SK-N-SH treated with all-trans-retinoic acid at 6 μM for 48 hours (cell line): ENCODE measurements around the gene BRPF1.

Experiments used
- ATAC-seq: fragments of 200-7000 bp; cut with Tn5 transposase; 3 replicates; pipeline ENCODE4 v1.9.1; 2020; ENCODE audit warnings: mild to moderate bottlenecking, moderate library complexity
- ARNTL ChIP-seq: fragments of 450-650 bp; formaldehyde crosslinking; IDR thresholded peaks from 2 replicates; pipeline ENCODE4 v1.5.0; 2020; ENCODE audit warnings: low read depth, mild to moderate bottlenecking, moderate library complexity, borderline replicate concordance
- BACH2 ChIP-seq: fragments of 250-450 bp; sonication (Bioruptor Pico); IDR thresholded peaks from 2 replicates; pipeline ENCODE4 v1.9.0; 2021; ENCODE audit warnings: mild to moderate bottlenecking, borderline replicate concordance
- CSDC2 ChIP-seq: fragments of 250-450 bp; sonication (Bioruptor Pico); IDR thresholded peaks from 2 replicates; pipeline ENCODE4 v1.5.0; 2020; ENCODE audit warnings: mild to moderate bottlenecking, moderate library complexity
- ESRRG ChIP-seq: fragments of 250-450 bp; sonication (Bioruptor Pico); IDR thresholded peaks from 2 replicates; pipeline ENCODE4 v1.6.1; 2021; ENCODE audit warnings: mild to moderate bottlenecking
- GLIS3 ChIP-seq: fragments of 250-450 bp; sonication (Bioruptor Pico); IDR thresholded peaks from 2 replicates; pipeline ENCODE4 v1.5.0; 2020; ENCODE audit warnings: mild to moderate bottlenecking, moderate library complexity
- ISL1 ChIP-seq: fragments of 250-450 bp; sonication (Bioruptor Pico); IDR thresholded peaks from 2 replicates; pipeline ENCODE4 v2.1.2; 2022; ENCODE audit warnings: mild to moderate bottlenecking, moderate library complexity
- OSR1 ChIP-seq: fragments of 250-450 bp; sonication (Bioruptor Pico); IDR thresholded peaks from 2 replicates; pipeline ENCODE4 v1.8.0; 2022; ENCODE audit warnings: moderate library complexity, mild to moderate bottlenecking, inconsistent platforms
- RARB ChIP-seq: fragments of 250-450 bp; sonication (Bioruptor Pico); IDR thresholded peaks from 2 replicates; pipeline ENCODE4 v1.8.0; 2021; ENCODE audit warnings: mild to moderate bottlenecking, moderate library complexity
- SNAI2 ChIP-seq: fragments of 250-450 bp; sonication (Bioruptor Pico); IDR thresholded peaks from 2 replicates; pipeline ENCODE4 v1.5.0; 2020; ENCODE audit warnings: mild to moderate bottlenecking, moderate library complexity
- TCF4 ChIP-seq: fragments of 250-450 bp; sonication (Bioruptor Pico); IDR thresholded peaks from 2 replicates; pipeline ENCODE4 v1.8.0; 2021; ENCODE audit warnings: mild to moderate bottlenecking, moderate library complexity, borderline replicate concordance
- TOX ChIP-seq: fragments of 250-450 bp; sonication (Bioruptor Pico); IDR thresholded peaks from 2 replicates; pipeline ENCODE4 v1.8.0; 2021; ENCODE audit warnings: mild to moderate bottlenecking, moderate library complexity, borderline replicate concordance
- ZC3H10 ChIP-seq: fragments of 250-450 bp; sonication (Bioruptor Pico); IDR thresholded peaks from 2 replicates; pipeline ENCODE4 v1.5.1; 2021; ENCODE audit warnings: mild to moderate bottlenecking, moderate library complexity
- ZFP3 ChIP-seq: fragments of 250-450 bp; sonication (Bioruptor Pico); IDR thresholded peaks from 2 replicates; pipeline ENCODE4 v1.5.0; 2020; ENCODE audit warnings: mild to moderate bottlenecking, moderate library complexity
- ZFP30 ChIP-seq: fragments of 450-650 bp; formaldehyde crosslinking; IDR thresholded peaks from 2 replicates; pipeline ENCODE4 v1.5.0; 2022; ENCODE audit warnings: mild to moderate bottlenecking, moderate library complexity
- ZNF70 ChIP-seq: fragments of 450-650 bp; formaldehyde crosslinking; IDR thresholded peaks from 2 replicates; pipeline ENCODE4 v1.5.0; 2020; ENCODE audit warnings: mild to moderate bottlenecking, moderate library complexity
- ZNF8 ChIP-seq: fragments of 450-650 bp; formaldehyde crosslinking; IDR thresholded peaks from 2 replicates; pipeline ENCODE4 v1.5.0; 2020; ENCODE audit warnings: mild to moderate bottlenecking, moderate library complexity
- TF ChIP-seq, protein P1 (sequence below): fragments of 250-450 bp; sonication (Bioruptor Pico); IDR thresholded peaks from 2 replicates; pipeline ENCODE4 v1.5.1; 2020; ENCODE audit warnings: low read depth, mild to moderate bottlenecking, moderate library complexity
- TF ChIP-seq, protein P2 (sequence below): fragments of 250-450 bp; sonication (Bioruptor Pico); IDR thresholded peaks from 2 replicates; pipeline ENCODE4 v1.8.0; 2021; ENCODE audit warnings: low read depth, mild to moderate bottlenecking, moderate library complexity, borderline replicate concordance
- TF ChIP-seq, protein P3 (sequence below): fragments of 250-450 bp; sonication (Bioruptor Pico); IDR thresholded peaks from 2 replicates; pipeline ENCODE4 v1.5.1; 2021; ENCODE audit warnings: mild to moderate bottlenecking, moderate library complexity
- TF ChIP-seq, protein P4 (sequence below): fragments of 250-450 bp; sonication (Bioruptor Pico); IDR thresholded peaks from 2 replicates; pipeline ENCODE4 v1.8.0; 2020; ENCODE audit warnings: mild to moderate bottlenecking, moderate library complexity, borderline replicate concordance
- TF ChIP-seq, protein P5 (sequence below): fragments of 250-450 bp; sonication (Bioruptor Pico); IDR thresholded peaks from 2 replicates; pipeline ENCODE4 v1.5.0; 2020; ENCODE audit warnings: mild to moderate bottlenecking, moderate library complexity

BRPF1 gene

DNA sequence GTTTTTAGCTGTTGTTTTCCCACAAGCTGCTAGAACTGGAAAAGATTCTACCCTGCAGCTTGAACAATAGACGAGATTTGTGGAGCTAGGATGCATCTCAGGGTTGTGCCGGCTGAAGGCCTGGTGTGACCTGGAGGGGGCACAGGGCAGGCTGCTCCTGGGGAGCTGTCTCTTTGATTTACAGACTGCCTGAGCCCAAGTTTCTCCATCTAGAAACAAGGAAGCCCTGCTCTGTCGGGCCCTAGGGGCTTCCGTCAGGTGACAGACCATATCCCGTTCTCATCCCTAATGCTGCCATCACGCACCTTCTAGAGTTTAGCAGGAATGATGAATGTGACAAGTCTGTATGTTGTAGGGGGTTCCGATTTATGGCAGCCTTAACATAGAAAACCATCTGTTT, 35.8 kb upstream of the BRPF1 start:
- ATAC-seq, result no peak
- TF ChIP-seq ARNTL (CRISPR knock-in tag) (no peak), TCF4 (CRISPR knock-in tag) (no peak), ZFP30 (CRISPR knock-in tag) (no peak), RARB (CRISPR knock-in tag) (no peak)
- TF ChIP-seq, protein P1, sequence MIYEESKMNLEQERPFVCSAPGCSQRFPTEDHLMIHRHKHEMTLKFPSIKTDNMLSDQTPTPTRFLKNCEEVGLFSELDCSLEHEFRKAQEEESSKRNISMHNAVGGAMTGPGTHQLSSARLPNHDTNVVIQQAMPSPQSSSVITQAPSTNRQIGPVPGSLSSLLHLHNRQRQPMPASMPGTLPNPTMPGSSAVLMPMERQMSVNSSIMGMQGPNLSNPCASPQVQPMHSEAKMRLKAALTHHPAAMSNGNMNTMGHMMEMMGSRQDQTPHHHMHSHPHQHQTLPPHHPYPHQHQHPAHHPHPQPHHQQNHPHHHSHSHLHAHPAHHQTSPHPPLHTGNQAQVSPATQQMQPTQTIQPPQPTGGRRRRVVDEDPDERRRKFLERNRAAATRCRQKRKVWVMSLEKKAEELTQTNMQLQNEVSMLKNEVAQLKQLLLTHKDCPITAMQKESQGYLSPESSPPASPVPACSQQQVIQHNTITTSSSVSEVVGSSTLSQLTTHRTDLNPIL (CRISPR knock-in tag), result no peak

DNA sequence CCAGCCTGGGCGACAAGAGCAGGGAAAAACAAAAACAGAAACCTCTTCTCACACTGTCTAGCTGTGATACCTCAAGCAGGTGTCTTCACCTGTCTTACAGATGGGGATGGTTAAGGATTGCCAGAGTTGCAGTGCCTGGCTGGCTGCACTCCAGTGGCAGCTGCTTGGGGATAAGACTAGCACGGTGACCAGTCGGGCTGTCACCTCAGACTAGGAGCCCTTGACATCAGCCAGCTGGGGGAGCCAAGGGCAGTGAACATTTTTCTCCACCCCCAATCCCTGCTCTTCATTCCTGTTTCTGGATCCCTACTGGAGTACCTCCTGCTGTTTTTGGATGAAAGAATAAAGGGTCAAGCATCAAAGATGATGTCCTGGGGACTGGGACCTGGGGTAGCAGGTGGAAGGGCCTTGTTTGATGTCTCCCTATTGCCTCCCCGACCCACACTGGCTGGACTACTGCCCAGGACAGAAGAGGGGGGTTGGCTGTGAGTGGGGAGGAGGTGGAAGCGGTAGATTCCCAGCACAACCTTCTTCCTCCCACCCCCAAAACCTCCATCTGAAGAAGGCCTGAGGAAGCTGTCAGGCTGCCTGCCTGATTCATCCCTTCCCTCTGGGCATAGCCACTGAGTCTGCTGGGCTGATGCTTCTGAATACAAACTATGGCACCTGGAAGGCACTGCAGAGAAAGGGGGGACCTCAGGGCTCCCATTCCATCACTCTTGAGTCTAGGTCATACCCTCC, 34.9 kb upstream of the BRPF1 start:
- ATAC-seq, result no peak
- TF ChIP-seq, protein P2, sequence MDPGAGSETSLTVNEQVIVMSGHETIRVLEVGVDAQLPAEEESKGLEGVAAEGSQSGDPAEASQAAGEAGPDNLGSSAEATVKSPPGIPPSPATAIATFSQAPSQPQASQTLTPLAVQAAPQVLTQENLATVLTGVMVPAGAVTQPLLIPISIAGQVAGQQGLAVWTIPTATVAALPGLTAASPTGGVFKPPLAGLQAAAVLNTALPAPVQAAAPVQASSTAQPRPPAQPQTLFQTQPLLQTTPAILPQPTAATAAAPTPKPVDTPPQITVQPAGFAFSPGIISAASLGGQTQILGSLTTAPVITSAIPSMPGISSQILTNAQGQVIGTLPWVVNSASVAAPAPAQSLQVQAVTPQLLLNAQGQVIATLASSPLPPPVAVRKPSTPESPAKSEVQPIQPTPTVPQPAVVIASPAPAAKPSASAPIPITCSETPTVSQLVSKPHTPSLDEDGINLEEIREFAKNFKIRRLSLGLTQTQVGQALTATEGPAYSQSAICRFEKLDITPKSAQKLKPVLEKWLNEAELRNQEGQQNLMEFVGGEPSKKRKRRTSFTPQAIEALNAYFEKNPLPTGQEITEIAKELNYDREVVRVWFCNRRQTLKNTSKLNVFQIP (CRISPR knock-in tag), result no peak
- TF ChIP-seq ESRRG (CRISPR knock-in tag), result no peak

DNA sequence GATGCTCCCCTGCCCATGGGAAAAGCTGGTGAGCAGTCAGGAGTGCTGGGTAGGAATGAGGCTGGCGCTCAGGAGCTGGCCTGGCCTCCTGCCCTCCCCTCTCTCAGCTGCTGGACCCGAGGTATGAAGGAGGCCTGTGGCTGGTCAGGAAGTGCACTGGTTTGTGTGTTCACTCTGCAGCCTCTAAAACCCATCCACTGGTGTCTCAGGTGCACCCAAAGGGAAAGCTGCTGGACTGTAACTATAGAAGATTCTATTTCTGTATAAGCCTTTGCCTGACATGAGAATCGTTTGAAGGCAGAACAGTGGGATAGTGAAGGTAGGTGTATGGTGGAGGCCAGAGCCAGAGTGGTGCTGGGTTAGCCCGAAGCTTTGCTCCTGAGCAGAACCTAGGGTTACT, 33.6 kb upstream of the BRPF1 start:
- no peak for TF ChIP-seq ZNF8 (CRISPR knock-in tag)
- TF ChIP-seq ZC3H10 (CRISPR knock-in tag), result no peak
- no peak for TF ChIP-seq SNAI2 (CRISPR knock-in tag)
- TF ChIP-seq ISL1, result no peak
- TF ChIP-seq, protein P3, sequence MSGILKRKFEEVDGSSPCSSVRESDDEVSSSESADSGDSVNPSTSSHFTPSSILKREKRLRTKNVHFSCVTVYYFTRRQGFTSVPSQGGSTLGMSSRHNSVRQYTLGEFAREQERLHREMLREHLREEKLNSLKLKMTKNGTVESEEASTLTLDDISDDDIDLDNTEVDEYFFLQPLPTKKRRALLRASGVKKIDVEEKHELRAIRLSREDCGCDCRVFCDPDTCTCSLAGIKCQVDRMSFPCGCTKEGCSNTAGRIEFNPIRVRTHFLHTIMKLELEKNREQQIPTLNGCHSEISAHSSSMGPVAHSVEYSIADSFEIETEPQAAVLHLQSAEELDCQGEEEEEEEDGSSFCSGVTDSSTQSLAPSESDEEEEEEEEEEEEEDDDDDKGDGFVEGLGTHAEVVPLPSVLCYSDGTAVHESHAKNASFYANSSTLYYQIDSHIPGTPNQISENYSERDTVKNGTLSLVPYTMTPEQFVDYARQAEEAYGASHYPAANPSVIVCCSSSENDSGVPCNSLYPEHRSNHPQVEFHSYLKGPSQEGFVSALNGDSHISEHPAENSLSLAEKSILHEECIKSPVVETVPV (CRISPR knock-in tag), result no peak
- no peak for TF ChIP-seq TOX (CRISPR knock-in tag)
- no peak for TF ChIP-seq GLIS3 (CRISPR knock-in tag)
- TF ChIP-seq, protein P4, sequence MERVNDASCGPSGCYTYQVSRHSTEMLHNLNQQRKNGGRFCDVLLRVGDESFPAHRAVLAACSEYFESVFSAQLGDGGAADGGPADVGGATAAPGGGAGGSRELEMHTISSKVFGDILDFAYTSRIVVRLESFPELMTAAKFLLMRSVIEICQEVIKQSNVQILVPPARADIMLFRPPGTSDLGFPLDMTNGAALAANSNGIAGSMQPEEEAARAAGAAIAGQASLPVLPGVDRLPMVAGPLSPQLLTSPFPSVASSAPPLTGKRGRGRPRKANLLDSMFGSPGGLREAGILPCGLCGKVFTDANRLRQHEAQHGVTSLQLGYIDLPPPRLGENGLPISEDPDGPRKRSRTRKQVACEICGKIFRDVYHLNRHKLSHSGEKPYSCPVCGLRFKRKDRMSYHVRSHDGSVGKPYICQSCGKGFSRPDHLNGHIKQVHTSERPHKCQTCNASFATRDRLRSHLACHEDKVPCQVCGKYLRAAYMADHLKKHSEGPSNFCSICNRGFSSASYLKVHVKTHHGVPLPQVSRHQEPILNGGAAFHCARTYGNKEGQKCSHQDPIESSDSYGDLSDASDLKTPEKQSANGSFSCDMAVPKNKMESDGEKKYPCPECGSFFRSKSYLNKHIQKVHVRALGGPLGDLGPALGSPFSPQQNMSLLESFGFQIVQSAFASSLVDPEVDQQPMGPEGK, result no peak
- no peak for TF ChIP-seq OSR1 (CRISPR knock-in tag)
- TF ChIP-seq BACH2 (CRISPR knock-in tag), result no peak
- TF ChIP-seq ZNF70 (CRISPR knock-in tag), result no peak
- no peak for TF ChIP-seq RARB (CRISPR knock-in tag)
- TF ChIP-seq, protein P5, sequence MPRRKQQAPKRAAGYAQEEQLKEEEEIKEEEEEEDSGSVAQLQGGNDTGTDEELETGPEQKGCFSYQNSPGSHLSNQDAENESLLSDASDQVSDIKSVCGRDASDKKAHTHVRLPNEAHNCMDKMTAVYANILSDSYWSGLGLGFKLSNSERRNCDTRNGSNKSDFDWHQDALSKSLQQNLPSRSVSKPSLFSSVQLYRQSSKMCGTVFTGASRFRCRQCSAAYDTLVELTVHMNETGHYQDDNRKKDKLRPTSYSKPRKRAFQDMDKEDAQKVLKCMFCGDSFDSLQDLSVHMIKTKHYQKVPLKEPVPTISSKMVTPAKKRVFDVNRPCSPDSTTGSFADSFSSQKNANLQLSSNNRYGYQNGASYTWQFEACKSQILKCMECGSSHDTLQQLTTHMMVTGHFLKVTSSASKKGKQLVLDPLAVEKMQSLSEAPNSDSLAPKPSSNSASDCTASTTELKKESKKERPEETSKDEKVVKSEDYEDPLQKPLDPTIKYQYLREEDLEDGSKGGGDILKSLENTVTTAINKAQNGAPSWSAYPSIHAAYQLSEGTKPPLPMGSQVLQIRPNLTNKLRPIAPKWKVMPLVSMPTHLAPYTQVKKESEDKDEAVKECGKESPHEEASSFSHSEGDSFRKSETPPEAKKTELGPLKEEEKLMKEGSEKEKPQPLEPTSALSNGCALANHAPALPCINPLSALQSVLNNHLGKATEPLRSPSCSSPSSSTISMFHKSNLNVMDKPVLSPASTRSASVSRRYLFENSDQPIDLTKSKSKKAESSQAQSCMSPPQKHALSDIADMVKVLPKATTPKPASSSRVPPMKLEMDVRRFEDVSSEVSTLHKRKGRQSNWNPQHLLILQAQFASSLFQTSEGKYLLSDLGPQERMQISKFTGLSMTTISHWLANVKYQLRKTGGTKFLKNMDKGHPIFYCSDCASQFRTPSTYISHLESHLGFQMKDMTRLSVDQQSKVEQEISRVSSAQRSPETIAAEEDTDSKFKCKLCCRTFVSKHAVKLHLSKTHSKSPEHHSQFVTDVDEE (CRISPR knock-in tag), result no peak
- no peak for TF ChIP-seq ZFP3
- no peak for TF ChIP-seq ESRRG (CRISPR knock-in tag)
- TF ChIP-seq CSDC2 (CRISPR knock-in tag), result no peak
- TF ChIP-seq, protein P1 (CRISPR knock-in tag), result no peak
- TF ChIP-seq ARNTL (CRISPR knock-in tag), result no peak

More for the DNA sequence above, 33.6 kb upstream of the BRPF1 start:
- no peak for ATAC-seq
